GM12878 (cell line): ENCODE data around the gene TMEM132D. TPM values are rescaled to one million over a fixed set of nuclear protein-coding genes. Genes with fewer than 3 reads are reported as not detected.

Experiments used
- ATAC-seq: fragments of 200-7000 bp; cut with Tn5 transposase; 3 replicates; pipeline ENCODE4 v1.9.1; 2020; ENCODE audit warnings: mild to moderate bottlenecking, moderate library complexity
- BruUV-seq: library from RNA; stranded (reverse); fragments of 400-500 nt; replicated peaks from 2 replicates; lab custom pipeline; 2021; lab: Mats Ljungman, UMichigan
- CTCF ChIA-PET: fragments of 300-600 bp; sonication (Branson Sonifier 250); formaldehyde crosslinking; extraction: SDS; loops from one replicate; lab custom pipeline; 2021; ENCODE audit warnings: inconsistent platforms; lab: Yijun Ruan, JAX
- POLR2A ChIA-PET: fragments of 350-600 bp; formaldehyde crosslinking; extraction: SDS; loops from one replicate; lab custom pipeline; 2021; ENCODE audit warnings: inconsistent platforms; lab: Charles Lee
- RAD21 ChIA-PET: fragments of 300-600 bp; sonication (Branson Sonifier 250); formaldehyde crosslinking; loops from one replicate; lab custom pipeline; 2023; ENCODE audit warnings: antibody characterized with exemption; ENCODE audit not compliant: unreplicated experiment; lab: Charles Lee
- SMC1A ChIA-PET: fragments of 300-600 bp; sonication (Branson Sonifier 250); formaldehyde crosslinking; loops from one replicate; lab custom pipeline; 2023; ENCODE audit not compliant: unreplicated experiment, uncharacterized antibody; lab: Charles Lee
- DNase-seq: peaks from one replicate; pipeline ENCODE4 v3.0.0-alpha.2; 2011; ENCODE audit warnings: low read depth, low spot score
- FAIRE-seq: peaks from 3 replicates; lab custom pipeline; 2011; peaks lifted over from hg19 to GRCh38; lab: Jason Lieb, UNC
- H2AFZ ChIP-seq: 2 replicates; pipeline ENCODE4 v1.6.0; 2011; ENCODE audit warnings: low read depth, low read length, control low read depth; ENCODE audit not compliant: control insufficient read depth
- H3K27ac ChIP-seq: 2 replicates; pipeline ENCODE4 v1.5.1; 2011; ENCODE audit warnings: control low read depth; ENCODE audit not compliant: control insufficient read depth, insufficient read depth
- H3K27me3 ChIP-seq, 2 experiments: replicated peaks in 1 of 2; 2 replicates each; pipeline versions ENCODE4 v1.6.0 to v1.6.1; 2011; ENCODE audit warnings: low read length in 1 of 2; ENCODE audit not compliant: control insufficient read depth in 2 of 2, insufficient read depth in 2 of 2
- H3K36me3 ChIP-seq, 2 experiments: 2 replicates each; pipeline ENCODE4 v1.5.1; 2011; ENCODE audit warnings: low read length in 1 of 2; ENCODE audit not compliant: control insufficient read depth in 2 of 2, insufficient read depth in 2 of 2
- H3K4me1 ChIP-seq: 2 replicates; pipeline ENCODE4 v1.6.1; 2011; ENCODE audit warnings: mild to moderate bottlenecking, low read length, moderate library complexity, mixed read lengths; ENCODE audit not compliant: control insufficient read depth, insufficient read depth
- H3K4me2 ChIP-seq: 2 replicates; pipeline ENCODE4 v1.6.0; 2011; ENCODE audit warnings: control low read depth; ENCODE audit not compliant: control insufficient read depth, insufficient read depth
- H3K4me3 ChIP-seq: fragments of 200-600 bp; sonication (generic); 2 replicates; pipeline ENCODE4 v1.5.1; 2016
- H3K79me2 ChIP-seq: 2 replicates; pipeline ENCODE4 v1.6.0; 2011; ENCODE audit warnings: low read length; ENCODE audit not compliant: control insufficient read depth, insufficient read depth
- H3K9ac ChIP-seq: 2 replicates; pipeline ENCODE4 v1.8.0; 2011; ENCODE audit warnings: low read length, control low read depth, mixed read lengths; ENCODE audit not compliant: control insufficient read depth, insufficient read depth
- H3K9me3 ChIP-seq: replicated peaks from 3 replicates; pipeline ENCODE4 v1.5.1; 2011; ENCODE audit warnings: mild to moderate bottlenecking, low read length; ENCODE audit not compliant: control insufficient read depth, insufficient read depth
- H4K20me1 ChIP-seq: 2 replicates; pipeline ENCODE4 v1.6.0; 2011; ENCODE audit not compliant: control insufficient read depth, insufficient read depth
- CHD1 ChIP-seq: IDR thresholded peaks from 2 replicates; pipeline ENCODE4 v1.6.1; 2012; ENCODE audit warnings: low read depth, low read length, improper control_type of control experiment
- FOXK2 ChIP-seq: fragments of 450-650 bp; IDR thresholded peaks from 2 replicates; pipeline ENCODE4 v1.6.1; 2017; ENCODE audit warnings: mild to moderate bottlenecking, moderate library complexity
- FOXM1 ChIP-seq: IDR thresholded peaks from 2 replicates; pipeline ENCODE4 v1.6.1; 2012; ENCODE audit warnings: low read depth, mild to moderate bottlenecking, inconsistent platforms, low read length, moderate library complexity
- HCFC1 ChIP-seq: fragments of 150-350 bp; IDR thresholded peaks from 2 replicates; pipeline ENCODE4 v1.6.1; 2014; ENCODE audit warnings: low read length
- HDAC2 ChIP-seq: fragments of 200-600 bp; sonication (generic); IDR thresholded peaks from 2 replicates; pipeline ENCODE4 v1.6.1; 2017
- IRF4 ChIP-seq: IDR thresholded peaks from 2 replicates; pipeline ENCODE4 v1.6.1; 2011; ENCODE audit warnings: low read depth, low read length
- MEF2A ChIP-seq: IDR thresholded peaks from 2 replicates; pipeline ENCODE4 v1.6.1; 2011; ENCODE audit warnings: low read depth, mild to moderate bottlenecking, low read length, moderate library complexity; ENCODE audit not compliant: insufficient read depth
- MLLT1 ChIP-seq: fragments of 450-650 bp; IDR thresholded peaks from 2 replicates; pipeline ENCODE4 v1.6.1; 2016; ENCODE audit warnings: mild to moderate bottlenecking
- NR2C1 ChIP-seq: fragments of 450-650 bp; IDR thresholded peaks from 2 replicates; pipeline ENCODE4 v1.6.1; 2017; ENCODE audit warnings: antibody characterized with exemption, mild to moderate bottlenecking, moderate library complexity
- NR2C2 ChIP-seq: IDR thresholded peaks from 2 replicates; pipeline ENCODE4 v1.6.1; 2011; ENCODE audit warnings: borderline replicate concordance, low read depth; ENCODE audit not compliant: control insufficient read depth, insufficient read length
- NRF1 ChIP-seq: conservative IDR thresholded peaks from 2 replicates; pipeline ENCODE4 v1.6.1; 2011; ENCODE audit warnings: mild to moderate bottlenecking, low read depth, low read length, improper control_type of control experiment
- RBBP5 ChIP-seq: fragments of 200-600 bp; sonication (generic); conservative IDR thresholded peaks from 2 replicates; pipeline ENCODE4 v1.6.1; 2016
- RFX5 ChIP-seq: IDR thresholded peaks from 2 replicates; pipeline ENCODE4 v1.6.1; 2011; ENCODE audit warnings: low read depth, low read length, improper control_type of control experiment
- SMAD1 ChIP-seq: fragments of 450-650 bp; IDR thresholded peaks from 2 replicates; pipeline ENCODE4 v1.6.1; 2018; ENCODE audit warnings: mild to moderate bottlenecking, low read depth; ENCODE audit not compliant: partially characterized antibody
- SMC3 ChIP-seq: IDR thresholded peaks from 2 replicates; pipeline ENCODE4 v1.6.1; 2011; ENCODE audit warnings: low read length, improper control_type of control experiment, borderline replicate concordance
- SREBF1 ChIP-seq: IDR thresholded peaks from 2 replicates; pipeline ENCODE4 v1.6.1; 2012; ENCODE audit warnings: mild to moderate bottlenecking, low read length
- TCF12 ChIP-seq: IDR thresholded peaks from 2 replicates; pipeline ENCODE4 v1.6.1; 2011; ENCODE audit warnings: low read depth, mild to moderate bottlenecking, low read length
- ZNF274 ChIP-seq: IDR thresholded peaks from one replicate; pipeline ENCODE4 v1.8.0; 2011; ENCODE audit not compliant: insufficient read length, insufficient read depth
- WGBS: methylation state at CpG from one replicate; pipeline ENCODE4 v1.1.6; 2016; ENCODE audit warnings: low lambda C conversion rate; ENCODE audit not compliant: insufficient replicate concordance, insufficient coverage; ENCODE audit errors: missing lambda C conversion rate; 5-methylcytosine and 5-hydroxymethylcytosine counted together
- in situ Hi-C: fragments of 300-500 bp; cut with MboI; formaldehyde crosslinking; loops from 9 replicates; pipeline ENCODE4 v1.14.3; 2018; ENCODE audit warnings: mixed read lengths
- intact Hi-C: fragments of 100-400 bp; cut with micrococcal nuclease; formaldehyde crosslinking; loops from one replicate; pipeline ENCODE4 v1.14.2; 2022; ENCODE audit not compliant: unreplicated experiment
- polyA plus RNA-seq, 11 experiments: library from polyadenylated mRNA; depleted of rRNA in 4 of 11; unstranded in 6 of 11; stranded (reverse) in 5 of 11; fragments of >200 nt; fragmentation: Nextera tagmentation in 4 of 11; fragmentation: Illumina TruSeq in 1 of 11; extraction: Ambion mirVana in 4 of 11; extraction: Trizol in 1 of 11; gene quantifications; 1 replicate in 1 of 11; 2 replicates in 10 of 11; pipeline versions ENCODE4 v1.2.1 to v1.2.3, GENCODE V29; 2011 to 2016; ENCODE audit warnings: inconsistent platforms in 2 of 11, missing spikeins in 2 of 11, low read depth in 1 of 11
- total RNA-seq, 4 experiments: library from RNA; depleted of rRNA in 3 of 4; stranded (reverse); fragments of >200 nt in 3 of 4; fragmentation: Illumina TruSeq in 1 of 4; extraction: Trizol in 1 of 4; gene quantifications; 2 replicates each; pipeline versions ENCODE4 v1.2.1 to v1.2.3, GENCODE V29; 2013 to 2021

TMEM132D gene
- total and polyA plus RNA-seq, 10 of the 15 experiments (the other 5 are each of a cell fraction or from before 2014, with no cell fraction given) = under 0.01 to 0.12 (median 0.02) TPM; not detected in 3

- intact Hi-C loops = no loop called here
- POLR2A ChIA-PET = no interaction called here
- RAD21 ChIA-PET = no interaction called here
Observed at GRCh38 chr12:129779033-129779432, 124.8 kb downstream of the TMEM132D start.

More at GRCh38 chr12:129779033-129779432, 124.8 kb downstream of the TMEM132D start:
- no peaks in the 10 kb centered on the region for H3K79me2 ChIP-seq
- DNase-seq (no peak), ATAC-seq (no peak)
- no TSS peak for BruUV-seq
- TF ChIP-seq TCF12 (no peak), FOXK2 (no peak), SMAD1 (no peak), IRF4 (no peak), FOXM1 (no peak), SREBF1 (no peak), ZNF274 (no peak), RBBP5 (no peak), MEF2A (no peak), MLLT1 (no peak), CHD1 (no peak), NR2C1 (no peak), NR2C2 (no peak), SMC3 (no peak), NRF1 (no peak), HCFC1 (no peak), RFX5 (no peak), HDAC2 (no peak)
- TF ChIP-seq, all 136 proteins: peak for 0
- SMC1A ChIA-PET = no interaction called here
- in situ Hi-C loops = no loop called here
- Histone ChIP-seq H3K27ac (no peak overlapping the region), H3K9me3 (no peaks in the 10 kb centered on the region), H3K36me3 (no peaks in the 10 kb centered on the region), H3K4me1 (no peaks in the 10 kb centered on the region), H3K4me3 (no peak overlapping the region), H3K9ac (no peak overlapping the region), H3K27me3 (no peaks in the 10 kb centered on the region), H3K4me2 (no peak overlapping the region), H2AFZ (no peak overlapping the region), H4K20me1 (no peaks in the 10 kb centered on the region)
- 26% methylated on average over 5 of the region's 5 CpGs for WGBS
- CTCF ChIA-PET = no interaction called here
- no peak for FAIRE-seq
